Measurements from ENCODE around the gene APOO.

- TF ChIP-seq POLR2A (IDR thresholded peaks at IDR 0.05; ENCODE audit: low read depth, low read length), result no peak
- no peak for TF ChIP-seq SPI1 (IDR thresholded peaks at IDR 0.05; ENCODE audit: low read depth, low read length)
- TF ChIP-seq TAF1 (IDR thresholded peaks at IDR 0.05; ENCODE audit: low read depth, low read length), result no peak
- TF ChIP-seq POLR2AphosphoS5 (IDR thresholded peaks at IDR 0.05; ENCODE audit: low read depth, low read length), result no peak
- TF ChIP-seq POU2F2 (IDR thresholded peaks at IDR 0.05; ENCODE audit: low read depth, low read length), result no peak
- TF ChIP-seq PAX5 (IDR thresholded peaks at IDR 0.05; ENCODE audit: insufficient read depth, low read length, severe bottlenecking), result no peak
These were observed 44.7 kb upstream of the APOO start for GRCh38 chrX:23952391-23952790.
